ENCODE results near the gene MMP15.
"Not testable (repeated sequence)": the region's sequence is repeated elsewhere in the genome, so short reads cannot be mapped to it uniquely, and the experiment has no call there.

Gene MMP15

DNA sequence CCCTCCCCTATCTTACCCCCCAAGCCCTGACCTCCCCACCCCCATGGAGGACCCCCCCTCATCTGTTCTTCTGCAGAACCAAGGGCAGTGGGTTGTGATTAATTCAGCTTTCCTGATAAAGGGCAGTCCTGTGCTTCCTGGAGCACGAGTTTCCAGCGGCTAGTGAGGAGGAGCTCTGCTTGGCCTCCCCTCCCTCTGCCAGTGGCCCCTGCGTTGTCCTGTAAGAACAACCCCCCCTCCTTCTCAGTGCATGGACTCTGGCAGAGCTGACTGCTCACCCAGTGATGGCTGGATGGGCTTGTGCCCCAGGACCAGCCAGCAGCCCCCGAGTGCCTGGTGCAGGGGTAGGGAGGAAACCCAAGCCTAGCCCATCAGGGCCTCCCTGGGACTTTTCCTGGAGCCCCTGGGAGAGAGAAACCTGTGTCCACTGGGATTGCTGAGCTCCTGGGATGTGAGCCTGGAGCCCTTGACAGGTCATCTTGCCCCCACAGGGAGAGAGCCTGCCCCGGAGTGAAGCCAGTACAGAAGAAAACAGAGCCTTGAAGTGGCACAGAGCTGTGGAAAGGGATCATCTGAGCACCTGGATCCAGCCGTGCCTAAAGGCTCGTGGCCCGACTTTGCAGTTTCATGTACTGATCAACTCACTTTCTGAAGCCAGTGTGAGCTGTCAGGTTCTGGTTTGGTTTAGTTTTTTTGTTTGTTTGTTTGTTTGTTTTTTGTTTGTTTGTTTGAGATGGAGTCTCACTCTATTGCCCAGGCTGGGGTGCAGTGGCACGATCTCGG, 26.5 kb downstream of the MMP15 start:
- DNase-seq: no peak

DNA sequence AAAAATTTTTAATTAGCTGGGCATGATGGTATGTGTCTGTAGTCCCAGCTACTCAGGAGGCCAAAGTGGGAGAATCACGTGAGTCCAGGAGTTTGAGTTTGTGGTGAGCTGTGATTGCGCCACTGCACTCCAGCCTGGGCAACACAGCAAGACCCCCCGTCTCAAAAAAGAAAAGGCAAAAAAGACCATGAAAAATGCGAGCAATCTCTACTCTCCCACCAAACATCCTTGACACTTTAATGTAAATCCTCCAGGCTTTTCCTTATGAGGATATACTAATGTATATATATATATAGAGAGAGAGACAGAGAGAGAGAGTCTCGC, 28.1 kb downstream of the MMP15 start:
- DNase-seq: no peak

DNA sequence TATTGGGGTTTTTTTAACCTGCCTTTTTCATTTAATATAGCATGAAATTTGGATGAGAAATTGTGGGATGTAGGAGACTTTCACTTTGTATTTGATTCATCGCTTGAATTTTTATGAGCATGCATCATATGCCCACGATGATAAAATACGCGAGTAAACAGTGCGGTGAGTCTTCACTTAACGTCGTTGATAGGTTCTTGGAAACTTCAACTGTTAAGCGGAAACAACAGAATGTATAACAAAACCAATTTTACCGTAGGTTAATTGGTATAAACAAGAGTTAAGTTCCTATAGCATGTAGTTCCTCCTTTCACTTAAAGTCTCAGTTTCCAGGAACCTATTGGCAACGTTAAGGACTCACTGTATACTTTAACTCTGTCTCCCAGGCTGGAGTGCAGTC, 28.7 kb downstream of the MMP15 start:
- DNase-seq: no peak

DNA sequence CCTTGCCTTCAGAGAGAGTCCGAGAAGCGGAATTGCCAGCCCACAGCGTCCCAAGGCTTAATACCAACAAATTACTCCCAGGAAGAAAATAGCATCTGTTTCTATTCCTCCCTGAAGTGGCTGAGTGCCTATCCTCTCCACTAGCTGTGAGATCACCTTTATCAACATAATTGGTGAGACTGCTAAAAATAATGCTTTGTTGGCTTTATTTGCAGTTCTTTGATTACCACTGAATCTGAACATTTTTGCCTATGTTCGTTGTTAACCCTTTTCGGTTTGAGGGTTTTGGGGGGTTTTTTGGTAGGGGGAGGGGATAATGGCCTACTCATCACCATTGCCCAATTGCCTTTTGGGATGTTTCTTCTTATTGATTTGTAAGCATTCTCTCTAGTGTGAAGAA, 31.0 kb downstream of the MMP15 start:
- DNase-seq: no peak

DNA sequence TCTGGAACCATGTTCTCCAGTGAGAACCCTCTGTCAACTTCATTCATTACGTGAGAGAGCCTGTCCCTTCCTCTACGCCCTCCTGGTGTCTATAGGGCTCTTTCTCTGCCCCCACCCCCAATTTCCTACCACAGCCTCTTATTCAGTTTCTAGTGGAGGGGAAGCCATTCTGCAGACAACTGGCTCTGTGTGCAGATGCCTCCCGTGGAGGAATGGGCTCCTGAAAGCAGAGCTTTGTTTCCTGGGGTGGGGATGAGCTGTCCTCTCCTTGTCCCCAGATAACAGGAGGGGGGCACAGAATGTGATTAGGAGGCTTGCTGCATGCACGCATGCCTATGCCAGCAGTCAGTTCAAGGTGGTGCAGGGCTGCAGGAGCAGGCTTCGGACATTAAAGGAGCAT, 31.6 kb downstream of the MMP15 start:
- no peak for DNase-seq

DNA sequence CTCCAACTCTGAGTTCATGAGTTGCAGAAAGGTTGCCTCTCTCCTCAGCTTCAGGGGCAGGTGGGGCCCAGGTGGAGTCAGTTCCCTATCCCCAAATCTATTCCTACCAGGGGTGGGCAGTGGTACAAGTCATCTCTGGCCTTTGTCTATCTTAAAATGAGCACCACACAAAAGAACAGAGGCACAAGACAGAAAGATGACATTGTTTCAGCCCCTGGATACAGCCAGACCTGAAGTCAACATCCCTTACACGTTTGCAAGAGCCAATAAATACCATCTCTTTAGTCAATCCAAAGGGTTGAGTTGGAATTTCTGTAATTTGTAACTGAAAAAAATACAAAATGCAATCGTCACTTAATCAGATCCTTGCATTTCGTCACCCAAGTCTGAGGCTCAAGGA, 32.2 kb downstream of the MMP15 start:
- no peak for DNase-seq

DNA sequence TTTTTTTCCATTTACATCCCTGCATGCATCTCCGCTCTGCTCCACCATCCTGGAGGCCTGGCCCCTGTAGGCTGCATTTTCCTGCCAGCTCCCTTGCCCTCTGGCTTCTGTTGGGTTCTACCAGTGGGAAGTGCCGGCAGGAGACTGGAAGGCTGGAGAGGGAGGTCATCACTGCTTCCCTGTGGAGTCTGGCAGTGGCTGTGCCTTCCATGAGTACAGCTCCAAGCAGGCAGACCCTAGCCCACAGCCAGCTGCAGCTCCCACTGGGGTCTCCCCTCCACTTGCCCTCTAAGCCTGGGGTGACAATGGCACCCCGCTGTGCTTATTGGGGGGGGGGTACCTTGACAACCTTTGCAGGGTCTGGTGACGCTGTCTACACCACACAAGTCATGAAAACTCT, 37.3 kb downstream of the MMP15 start:
- no peak for DNase-seq

DNA sequence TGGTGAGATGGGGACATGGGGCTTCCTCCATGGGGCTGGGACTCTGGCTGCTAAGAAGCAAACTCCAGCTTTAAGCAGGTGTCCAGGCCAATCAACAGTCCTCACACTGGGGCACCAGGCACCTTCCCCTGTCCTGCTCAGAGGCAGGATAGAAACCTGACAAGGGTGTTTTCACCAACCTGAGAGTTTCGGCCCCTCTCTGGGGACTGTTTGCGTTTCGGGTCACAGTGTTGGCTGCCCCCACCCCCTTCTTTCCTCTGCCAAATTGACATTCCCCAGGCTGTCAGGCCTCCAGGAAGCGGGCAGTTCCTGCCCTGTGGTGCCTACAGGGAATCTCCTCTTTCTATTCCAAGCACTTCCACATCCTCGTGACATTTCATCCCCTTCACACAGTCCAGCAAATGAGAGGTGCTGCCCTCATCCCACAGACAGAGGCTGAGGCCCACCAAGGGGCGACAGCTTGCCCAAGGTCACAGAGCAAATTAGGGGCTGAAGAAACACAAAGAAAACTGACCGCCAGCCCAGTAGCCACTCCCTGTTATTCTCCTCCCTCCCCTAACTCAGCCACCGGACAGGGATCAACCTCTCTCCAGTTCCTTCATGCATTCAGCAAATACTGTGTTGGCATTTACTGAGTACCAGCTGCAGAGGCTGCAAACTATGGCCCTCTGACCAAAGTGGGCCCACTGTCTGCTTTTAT, 38.0 kb downstream of the MMP15 start:
- no peak for DNase-seq

DNA sequence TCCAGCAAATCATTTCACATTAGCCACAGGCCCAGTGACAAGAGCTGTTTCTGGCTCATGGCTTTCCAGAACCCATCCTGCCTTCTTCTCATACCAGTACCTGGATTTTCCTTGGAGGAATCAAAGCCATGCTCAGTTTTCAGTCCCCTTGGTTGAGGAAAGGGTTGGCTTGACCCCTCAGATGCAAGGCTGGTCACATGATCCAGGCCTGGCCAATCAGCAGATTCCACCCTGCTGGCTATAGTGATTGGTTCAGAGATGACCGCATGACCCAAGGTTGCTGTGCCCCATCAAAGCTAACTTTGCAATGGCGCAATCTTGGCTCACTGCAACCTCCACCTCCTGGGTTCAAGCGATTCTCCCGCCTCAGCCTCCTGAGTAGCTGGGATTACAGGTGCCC, 45.0 kb downstream of the MMP15 start:
- DNase-seq: no peak

DNA sequence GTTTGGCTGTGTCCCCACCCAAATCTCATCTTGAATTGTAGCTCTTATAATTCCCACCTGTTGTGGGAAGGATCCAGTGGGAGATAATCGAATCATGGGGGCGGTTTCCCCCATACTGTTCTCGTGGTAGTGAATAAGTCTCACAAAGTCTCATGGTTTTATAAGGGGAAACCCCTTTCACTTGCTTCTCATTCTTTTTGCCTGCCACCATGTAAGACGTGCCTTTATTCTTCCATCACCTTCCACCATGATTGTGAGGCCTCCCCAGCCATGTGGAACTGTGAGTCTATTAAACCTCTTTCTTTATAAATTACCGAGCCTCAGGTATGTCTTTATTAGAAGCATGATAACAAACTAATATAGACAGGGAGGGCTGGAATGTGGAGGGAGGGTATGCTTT, 46.6 kb downstream of the MMP15 start:
- not testable (repeated sequence) for DNase-seq

DNA sequence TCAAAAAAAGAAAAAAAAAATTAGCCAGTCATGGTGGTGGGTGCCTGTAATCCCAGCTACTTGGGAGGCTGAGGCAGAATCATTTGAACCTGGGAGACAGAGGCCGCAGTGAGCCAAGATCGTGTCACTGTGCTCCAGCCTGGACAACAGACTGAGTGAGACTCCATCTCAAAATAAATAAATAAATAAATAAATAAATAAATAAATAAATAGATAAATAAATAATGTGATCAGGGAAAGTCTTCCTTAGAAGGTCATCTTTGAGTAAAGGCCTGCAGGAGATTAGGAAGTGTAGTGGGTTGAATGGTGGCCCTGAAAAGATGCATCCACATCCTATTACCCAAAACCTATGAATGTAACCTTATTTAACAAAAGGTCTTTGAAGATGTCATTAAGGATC, 47.5 kb downstream of the MMP15 start:
- DNase-seq: not testable (repeated sequence)

DNA sequence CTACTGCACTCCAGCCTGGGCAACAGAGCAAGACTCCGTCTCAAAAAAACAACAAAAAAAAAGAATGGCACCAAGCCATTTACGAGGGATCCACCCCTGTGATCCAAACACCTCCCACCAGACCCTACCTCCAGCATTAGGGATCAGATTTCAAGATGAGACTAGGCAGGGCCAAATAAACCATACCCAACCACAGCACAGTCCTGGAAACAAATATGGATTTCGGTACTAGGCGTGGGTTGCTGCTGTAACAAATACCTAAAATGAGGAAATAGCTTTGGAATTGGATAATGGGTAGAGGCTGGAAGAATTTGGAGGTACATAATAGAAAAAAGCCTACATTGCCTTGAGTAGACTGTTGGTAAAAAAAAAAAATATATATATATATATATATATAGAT, 49.1 kb downstream of the MMP15 start:
- no peak for DNase-seq

DNA sequence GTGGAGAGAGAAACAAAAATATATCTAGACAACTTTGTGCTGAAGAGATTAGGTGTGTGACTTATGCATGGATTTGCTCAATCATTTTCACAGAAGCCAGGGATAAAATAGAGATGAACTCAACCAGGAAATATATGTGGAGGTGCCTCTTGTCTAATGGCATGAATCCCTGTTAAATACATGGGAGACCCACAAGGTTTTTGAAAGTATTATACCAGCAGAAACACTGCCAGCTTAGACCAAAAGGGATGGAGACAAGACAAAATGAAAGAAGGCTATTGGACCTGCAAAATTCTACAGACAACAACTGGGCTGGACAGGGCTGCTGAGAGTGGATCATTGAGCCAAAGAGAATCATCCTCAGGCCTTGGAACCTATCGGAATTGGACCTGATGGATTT, 51.0 kb downstream of the MMP15 start:
- DNase-seq: no peak

DNA sequence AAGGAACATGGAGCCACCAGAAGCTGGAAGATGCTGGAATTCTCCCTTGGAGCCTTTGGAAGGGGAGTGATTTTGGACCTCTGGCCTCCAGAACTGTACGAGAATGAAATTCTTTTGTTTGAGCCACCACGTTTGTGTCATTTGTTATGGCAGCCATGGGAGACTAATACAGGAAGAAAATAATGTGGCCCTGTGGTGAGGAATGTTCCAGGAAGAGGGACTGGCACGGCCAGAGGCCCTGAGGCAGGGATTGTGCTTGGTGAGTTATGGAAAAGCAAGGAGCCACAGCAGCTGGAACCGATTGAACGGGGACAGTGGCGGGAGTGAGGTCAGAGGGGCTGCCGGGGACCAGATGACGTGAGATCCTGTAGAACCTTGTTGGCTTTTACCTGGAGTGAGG, 52.2 kb downstream of the MMP15 start:
- DNase-seq: no peak

DNA sequence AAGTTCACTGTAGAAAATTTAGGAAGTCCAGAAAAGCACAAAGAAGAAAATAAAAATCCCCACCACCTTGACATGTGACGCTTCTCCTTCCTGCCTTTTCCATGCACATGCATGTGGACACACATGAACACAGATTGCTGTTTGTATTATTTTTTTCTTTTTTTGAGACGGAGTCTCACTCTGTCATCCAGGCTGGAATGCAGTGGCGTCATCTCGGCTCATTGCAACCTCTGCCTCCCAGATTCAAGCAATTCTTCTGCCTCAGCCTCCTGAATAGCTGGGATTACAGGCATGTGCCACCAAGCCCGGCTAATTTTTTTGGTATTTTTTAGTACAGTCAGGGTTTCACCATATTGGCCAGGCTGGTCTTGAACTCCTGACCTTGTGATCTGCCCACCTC, 55.1 kb downstream of the MMP15 start:
- not testable (repeated sequence) for DNase-seq

DNA sequence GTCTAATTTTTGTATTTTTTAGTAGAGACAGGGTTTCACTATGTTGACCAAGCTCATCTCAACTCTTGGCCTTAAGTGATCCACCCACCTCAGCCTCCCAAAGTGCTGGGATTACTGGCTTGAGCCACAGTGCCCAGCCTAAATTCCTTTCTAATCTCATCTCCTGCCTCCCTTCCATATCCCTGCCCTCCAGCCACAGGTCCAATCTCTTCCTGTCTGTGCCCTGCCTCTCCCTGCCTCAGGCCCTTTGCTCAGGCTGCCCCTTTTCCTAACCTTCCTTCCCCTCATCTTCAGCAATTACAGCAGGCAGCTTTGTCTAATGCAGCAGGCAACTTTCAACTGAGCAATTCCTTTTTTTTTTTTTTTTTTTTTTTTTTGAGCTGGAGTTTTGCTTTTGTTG, 56.8 kb downstream of the MMP15 start:
- no peak for DNase-seq

DNA sequence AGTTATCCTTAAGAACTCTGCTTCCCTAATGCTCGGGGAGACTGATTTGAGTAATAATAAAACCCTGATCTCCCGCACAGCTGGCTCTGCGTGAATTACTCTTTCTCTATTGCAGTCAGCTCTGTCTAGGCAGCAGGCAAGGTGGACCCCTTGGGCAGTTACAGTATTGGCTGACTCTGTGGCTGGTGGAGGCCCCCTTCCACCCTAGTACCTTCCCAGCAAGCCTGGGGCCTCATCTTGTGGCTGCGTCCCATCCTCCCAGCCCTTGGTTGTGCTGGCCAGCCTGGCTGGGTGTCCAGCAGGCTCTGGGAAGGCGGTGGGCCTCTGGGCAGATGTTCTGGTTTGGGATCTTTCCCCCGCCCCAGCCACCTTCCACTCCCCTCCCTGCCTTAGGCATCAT, 59.1 kb downstream of the MMP15 start:
- no peak for DNase-seq

DNA sequence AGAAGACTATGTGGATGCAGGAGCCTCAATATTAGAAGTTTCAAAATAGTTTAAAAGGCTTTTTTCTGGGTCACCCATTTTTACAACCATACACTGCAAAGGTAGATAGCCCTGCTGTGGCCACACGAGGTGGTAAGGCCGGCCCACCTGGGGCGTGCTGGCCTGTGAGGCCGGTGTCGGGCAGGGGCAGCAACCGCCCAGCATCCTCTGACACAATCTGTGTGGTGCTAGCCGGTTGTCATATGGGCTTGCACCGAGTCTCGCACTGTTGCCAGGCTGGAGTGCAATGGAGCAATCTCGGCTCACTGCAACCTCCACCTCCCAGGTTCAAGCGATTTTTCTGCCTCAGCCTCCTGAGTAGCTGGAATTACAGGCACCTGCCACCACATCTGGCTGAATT, 59.6 kb downstream of the MMP15 start:
- no peak for DNase-seq

DNA sequence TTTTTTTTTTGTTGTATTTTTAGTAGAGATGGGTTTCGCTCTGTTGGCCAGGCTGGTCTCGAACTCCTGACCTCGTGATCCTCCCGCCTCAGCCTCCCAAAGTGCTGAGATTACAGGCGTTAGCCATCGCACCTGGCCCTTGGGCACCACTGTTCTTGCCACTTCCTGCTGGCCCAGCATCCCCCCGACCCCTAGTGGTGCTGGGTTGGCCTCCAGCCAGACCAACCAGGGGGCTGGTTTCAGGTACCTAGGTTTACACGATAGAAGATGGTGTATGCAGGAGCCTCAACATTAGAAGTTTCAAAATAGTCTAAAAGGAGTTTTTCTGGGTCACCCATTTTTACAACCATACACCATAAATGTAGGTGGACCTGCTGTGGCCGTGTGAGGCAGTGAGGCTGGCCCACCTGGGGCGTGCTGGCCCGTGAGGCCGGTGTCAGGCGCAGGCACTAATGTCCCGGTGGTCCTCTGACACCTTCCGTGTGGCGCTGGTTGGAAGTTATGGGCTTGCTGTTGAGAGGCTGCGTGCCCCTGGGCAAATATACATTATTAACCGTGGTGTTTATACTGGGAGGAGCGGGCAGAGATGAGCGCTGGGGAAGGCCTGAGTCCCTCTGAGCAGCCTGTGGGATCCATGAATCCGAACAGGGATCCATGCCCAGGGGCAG, 60.2 kb downstream of the MMP15 start:
- DNase-seq: no peak

DNA sequence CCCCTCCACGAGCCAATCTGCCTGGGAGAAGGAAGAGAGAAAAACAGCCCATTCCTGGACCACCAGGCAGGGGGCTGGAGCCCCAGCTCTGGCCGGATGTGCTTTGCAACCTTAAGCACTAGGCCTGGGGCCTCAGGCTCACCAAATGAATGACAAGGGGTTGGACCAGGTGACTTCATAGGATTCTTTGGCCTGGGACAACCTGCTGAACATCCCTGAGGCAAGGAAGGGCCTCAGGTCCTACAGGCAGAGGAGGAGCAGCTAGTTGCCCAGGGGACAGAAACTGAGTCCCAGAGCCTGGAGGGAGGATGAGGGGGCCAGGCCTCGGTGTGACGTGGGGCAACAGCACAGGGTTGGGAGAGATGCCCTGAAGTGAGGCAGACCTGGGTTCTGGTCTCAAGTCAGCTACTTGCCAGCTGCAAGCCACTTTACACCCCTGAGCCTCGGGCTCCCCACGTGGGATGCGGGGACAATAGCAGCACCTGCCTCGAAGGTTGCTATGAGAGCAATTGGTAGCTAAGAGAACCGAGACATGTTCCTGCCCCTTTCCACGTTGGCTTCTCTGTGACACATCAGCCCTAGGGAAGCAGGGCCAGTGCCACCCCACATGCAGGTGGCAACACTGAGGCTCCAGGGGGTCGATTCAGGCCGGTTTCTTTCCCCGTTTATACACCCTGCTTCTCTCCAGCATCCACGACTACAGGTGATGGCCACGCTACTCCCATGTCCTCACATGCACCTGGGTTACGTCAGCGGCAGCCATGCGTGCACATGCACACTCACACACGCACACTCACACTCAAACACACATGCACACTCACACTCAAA, 61.0 kb downstream of the MMP15 start:
- no peak for DNase-seq

DNA sequence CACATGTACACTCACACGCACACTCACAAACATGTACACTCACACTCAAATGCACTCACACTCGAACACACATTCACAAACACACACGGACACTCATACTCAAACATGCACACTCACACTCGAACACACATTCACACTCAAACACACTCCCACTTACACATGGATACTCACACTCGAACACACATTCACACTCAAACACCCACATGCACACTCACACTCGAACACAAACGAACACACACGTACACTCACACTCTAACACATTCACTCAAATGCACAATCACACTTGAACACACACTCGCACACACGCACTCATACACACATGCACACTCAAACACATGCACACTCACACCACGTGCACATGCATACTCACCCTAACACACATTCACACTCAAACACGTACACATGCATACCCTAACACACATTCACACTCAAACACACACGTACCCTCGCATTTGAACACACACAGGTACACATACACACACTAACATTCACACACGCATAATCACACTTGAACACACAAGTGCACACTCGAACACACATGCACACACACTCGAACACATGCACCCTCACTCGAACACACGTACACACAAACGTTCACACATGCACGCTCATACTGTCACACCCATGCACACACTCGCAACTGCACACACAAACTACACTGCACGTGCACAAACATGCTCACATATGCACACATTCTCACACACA, 61.8 kb downstream of the MMP15 start:
- DNase-seq: no peak

DNA sequence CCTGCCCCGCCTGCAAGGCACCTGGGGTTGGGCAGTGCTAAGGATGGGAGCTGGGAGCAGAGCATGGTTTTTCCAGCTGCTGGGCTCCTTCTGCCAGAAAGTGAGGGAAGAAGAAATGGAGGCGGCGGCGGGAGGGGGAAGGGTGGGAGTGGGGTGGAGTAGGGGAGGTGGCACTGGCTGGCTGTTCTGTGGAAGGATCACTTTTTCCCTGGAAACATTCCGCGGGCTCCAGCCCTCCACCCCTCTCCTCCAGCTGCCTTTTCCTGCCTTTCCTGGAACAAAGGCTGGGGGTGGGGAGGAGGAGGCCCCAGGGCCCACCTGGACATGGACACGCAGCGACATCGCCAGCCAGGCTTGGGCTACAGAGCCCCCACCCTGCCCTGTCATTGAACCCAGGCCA, 62.5 kb downstream of the MMP15 start:
- DNase-seq: no peak

DNA sequence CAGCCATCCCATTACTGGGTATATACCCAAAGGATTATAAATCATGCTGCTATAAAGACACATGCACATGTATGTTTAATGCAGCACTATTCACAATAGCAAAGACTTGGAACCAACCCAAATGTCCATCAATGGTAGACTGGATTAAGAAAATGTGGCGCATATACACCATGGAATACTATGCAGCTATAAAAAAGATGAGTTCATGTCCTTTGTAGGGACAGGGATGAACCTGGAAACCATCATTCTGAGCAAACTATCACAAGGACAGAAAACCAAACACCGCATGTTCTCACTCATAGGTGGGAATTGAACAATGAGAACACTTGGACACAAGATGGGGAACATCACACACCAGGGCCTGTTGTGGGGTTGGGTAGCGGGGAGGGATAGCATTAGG, 64.8 kb downstream of the MMP15 start:
- not testable (repeated sequence) for DNase-seq
